GM19238 (cell line): Measurements from ENCODE around the gene YJU2.
"Not testable (repeated sequence)": the region's sequence is repeated elsewhere in the genome, so short reads cannot be mapped to it uniquely, and the experiment has no call there.

Experiments
- DNase-seq: peaks from one replicate; pipeline ENCODE4 v3.0.0; 2011; ENCODE audit warnings: low spot score; ENCODE audit not compliant: insufficient read length

The YJU2 gene

GRCh38 chr19:4267901-4268815 is 21.3 kb downstream of the YJU2 start:
- no peak for DNase-seq

GRCh38 chr19:4268816-4269430 is 22.0 kb downstream of the YJU2 start:
- DNase-seq: no peak

- DNase-seq: no peak
Measured at GRCh38 chr19:4272894-4273293, 26.0 kb downstream of the YJU2 start.

- not testable (repeated sequence) for DNase-seq
Measured at GRCh38 chr19:4274321-4274686, 27.4 kb downstream of the YJU2 start.

GRCh38 chr19:4277191-4277696 is 30.4 kb downstream of the YJU2 start:
- DNase-seq: no peak

- no peak for DNase-seq
Measured at GRCh38 chr19:4278010-4278409, 31.1 kb downstream of the YJU2 start.

GRCh38 chr19:4278419-4279266 is 31.8 kb downstream of the YJU2 start, which contains the start of gene SHD:
TSS of gene SHD (plus strand) at chr19:4279266. CDS start at chr19:4280064, 798 bp downstream.
- DNase-seq: no peak

GRCh38 chr19:4279267-4279529 is 32.3 kb downstream of the YJU2 start:
- DNase-seq: no peak

- DNase-seq: no peak
Measured at GRCh38 chr19:4279530-4280422, 32.9 kb downstream of the YJU2 start.

GRCh38 chr19:4284176-4284958 is 37.5 kb downstream of the YJU2 start:
- no peak for DNase-seq

- no peak for DNase-seq
Measured at GRCh38 chr19:4284974-4285373, 38.1 kb downstream of the YJU2 start.

- DNase-seq: not testable (repeated sequence)
Measured at GRCh38 chr19:4286141-4286540, 39.3 kb downstream of the YJU2 start.

- DNase-seq: no peak
Measured at GRCh38 chr19:4288091-4288777, 41.4 kb downstream of the YJU2 start.

GRCh38 chr19:4291184-4291732 is 44.4 kb downstream of the YJU2 start:
- no peak for DNase-seq

GRCh38 chr19:4292515-4292914 is 45.6 kb downstream of the YJU2 start:
- DNase-seq: no peak

- DNase-seq: no peak
Measured at GRCh38 chr19:4294389-4294788, 47.5 kb downstream of the YJU2 start.

- DNase-seq: no peak
Measured at GRCh38 chr19:4295972-4296771, 49.3 kb downstream of the YJU2 start.
